GM12874 (cell line): Measurements from ENCODE around the gene RAB11FIP3.

Source experiments
- TF ChIP-seq, protein P1 (sequence below): IDR thresholded peaks from 2 replicates; pipeline ENCODE4 v1.5.1; 2011; ENCODE audit warnings: low read depth, mild to moderate bottlenecking, control low read depth, low read length, moderate library complexity; ENCODE audit not compliant: insufficient read depth

The RAB11FIP3 gene

DNA sequence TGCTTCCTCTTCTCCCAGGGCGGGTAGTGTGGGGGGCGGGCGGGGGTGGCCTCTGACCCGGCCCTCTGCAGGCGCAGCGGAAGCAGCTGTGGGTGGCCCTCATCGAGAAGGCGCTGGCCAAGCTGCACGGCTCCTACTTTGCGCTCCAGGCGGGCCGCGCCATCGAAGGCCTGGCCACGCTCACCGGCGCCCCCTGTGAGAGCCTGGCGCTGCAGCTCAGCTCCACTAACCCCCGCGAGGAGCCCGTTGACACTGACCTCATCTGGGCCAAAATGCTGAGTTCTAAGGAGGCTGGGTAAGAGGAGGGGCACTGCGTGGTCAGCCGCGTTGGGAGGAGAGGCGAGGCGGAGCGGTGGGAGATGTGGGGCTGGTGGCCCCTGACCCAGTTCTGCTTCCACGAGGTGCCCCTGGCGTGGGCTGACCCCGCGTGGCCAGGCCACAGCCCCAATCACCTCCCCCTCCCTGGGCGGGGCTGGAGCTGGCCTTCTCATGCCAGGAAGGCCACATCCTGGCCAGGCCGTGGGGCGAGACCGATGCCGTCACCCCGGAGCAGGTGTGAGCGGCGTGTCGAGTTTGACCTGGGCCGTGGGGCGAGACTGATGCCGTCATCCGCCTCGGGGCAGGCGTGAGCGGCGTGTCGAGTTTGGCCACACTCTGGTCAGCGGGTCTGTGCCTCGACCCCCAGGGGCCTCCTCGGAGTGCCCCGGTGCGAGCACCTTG lies 124.3 kb downstream of the RAB11FIP3 start:
- TF ChIP-seq, protein P1, sequence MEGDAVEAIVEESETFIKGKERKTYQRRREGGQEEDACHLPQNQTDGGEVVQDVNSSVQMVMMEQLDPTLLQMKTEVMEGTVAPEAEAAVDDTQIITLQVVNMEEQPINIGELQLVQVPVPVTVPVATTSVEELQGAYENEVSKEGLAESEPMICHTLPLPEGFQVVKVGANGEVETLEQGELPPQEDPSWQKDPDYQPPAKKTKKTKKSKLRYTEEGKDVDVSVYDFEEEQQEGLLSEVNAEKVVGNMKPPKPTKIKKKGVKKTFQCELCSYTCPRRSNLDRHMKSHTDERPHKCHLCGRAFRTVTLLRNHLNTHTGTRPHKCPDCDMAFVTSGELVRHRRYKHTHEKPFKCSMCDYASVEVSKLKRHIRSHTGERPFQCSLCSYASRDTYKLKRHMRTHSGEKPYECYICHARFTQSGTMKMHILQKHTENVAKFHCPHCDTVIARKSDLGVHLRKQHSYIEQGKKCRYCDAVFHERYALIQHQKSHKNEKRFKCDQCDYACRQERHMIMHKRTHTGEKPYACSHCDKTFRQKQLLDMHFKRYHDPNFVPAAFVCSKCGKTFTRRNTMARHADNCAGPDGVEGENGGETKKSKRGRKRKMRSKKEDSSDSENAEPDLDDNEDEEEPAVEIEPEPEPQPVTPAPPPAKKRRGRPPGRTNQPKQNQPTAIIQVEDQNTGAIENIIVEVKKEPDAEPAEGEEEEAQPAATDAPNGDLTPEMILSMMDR: 0 out of 2 replicates have a peak, but pooled peaks have one; percentile 6

DNA sequence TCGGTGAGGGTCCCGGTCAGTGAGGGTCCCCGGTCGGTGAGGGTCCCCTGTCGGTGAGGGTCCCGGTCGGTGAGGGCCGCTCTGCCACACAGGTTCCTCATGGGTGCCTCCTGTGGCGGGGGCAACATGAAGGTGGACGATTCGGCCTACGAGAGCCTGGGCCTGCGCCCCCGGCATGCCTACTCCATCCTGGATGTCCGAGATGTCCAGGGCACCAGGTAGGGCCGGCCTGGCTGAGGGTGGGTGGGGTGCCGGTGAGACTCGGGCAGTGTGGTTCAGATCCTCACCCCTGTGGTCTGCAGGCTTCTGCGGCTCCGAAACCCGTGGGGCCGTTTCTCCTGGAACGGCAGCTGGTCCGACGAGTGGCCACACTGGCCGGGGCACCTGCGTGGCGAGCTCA lies 125.8 kb downstream of the RAB11FIP3 start:
- TF ChIP-seq, protein P1: no peak

DNA sequence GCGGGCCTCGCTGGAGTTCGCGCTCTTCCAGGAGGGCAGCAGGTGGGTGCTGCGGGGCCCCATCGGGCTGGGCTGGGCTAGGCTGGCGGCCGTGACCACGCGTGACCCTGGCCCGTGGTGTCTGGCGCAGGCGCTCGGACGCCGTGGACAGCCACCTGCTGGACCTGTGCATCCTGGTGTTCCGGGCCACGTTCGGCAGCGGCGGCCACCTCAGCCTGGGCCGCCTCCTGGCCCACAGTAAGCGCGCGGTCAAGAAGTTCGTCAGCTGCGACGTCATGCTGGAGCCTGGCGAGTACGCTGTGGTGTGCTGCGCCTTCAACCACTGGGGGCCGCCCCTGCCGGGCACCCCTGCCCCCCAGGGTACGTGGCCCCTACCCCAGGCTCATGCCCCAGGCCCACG lies 126.7 kb downstream of the RAB11FIP3 start:
- TF ChIP-seq, protein P1: no peak

DNA sequence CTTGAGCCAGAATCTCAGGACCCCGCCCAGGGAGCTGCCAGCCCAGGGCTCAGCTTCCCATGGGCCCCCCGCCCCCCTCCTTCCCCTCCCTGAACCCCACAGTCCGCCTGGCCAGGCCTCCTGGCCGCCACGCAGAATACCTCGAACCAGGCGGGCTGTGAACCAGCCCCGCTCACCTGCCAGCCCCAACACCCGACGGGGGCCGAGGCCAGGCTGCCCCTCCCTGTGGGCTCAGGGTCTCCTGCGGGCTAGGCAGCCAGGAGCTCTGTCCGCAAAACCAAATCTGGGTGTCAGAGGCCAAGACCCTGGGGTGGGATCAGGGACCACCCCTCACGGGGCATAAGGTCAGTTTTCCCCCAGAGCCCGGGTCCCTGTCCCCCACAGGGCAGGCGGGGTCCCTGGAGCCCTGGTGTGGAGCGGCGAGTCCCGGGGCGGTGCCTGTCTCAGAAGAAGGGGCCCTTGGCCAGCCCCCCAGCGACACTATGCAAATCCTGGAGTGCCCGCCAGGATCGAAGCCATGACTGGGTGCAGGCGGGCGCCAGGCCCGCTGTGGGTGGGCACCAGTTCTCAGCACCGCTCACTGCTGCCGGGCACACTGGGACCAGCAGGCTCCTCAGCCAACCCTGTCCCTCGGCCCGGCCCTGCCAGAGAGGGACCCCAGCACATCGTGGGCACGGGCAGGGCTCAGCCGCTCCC lies 128.3 kb downstream of the RAB11FIP3 start:
- TF ChIP-seq, protein P1: no peak

DNA sequence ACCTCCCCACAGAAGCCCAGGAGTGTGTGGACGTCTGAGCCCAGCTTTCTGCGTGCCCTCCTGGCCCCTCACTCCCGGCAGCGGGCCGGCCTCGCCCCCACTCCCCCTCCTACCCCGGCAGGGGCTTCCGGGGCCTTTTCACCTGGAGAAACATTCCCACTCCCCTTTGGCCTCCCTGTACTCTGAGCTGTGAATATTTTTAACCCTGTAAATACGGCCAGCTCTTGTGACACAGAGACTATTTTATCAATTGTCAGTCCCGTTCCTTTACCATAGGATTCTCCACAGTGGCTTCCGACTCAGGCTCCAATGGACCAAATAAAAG lies 128.8 kb downstream of the RAB11FIP3 start:
- TF ChIP-seq, protein P1: no peak

DNA sequence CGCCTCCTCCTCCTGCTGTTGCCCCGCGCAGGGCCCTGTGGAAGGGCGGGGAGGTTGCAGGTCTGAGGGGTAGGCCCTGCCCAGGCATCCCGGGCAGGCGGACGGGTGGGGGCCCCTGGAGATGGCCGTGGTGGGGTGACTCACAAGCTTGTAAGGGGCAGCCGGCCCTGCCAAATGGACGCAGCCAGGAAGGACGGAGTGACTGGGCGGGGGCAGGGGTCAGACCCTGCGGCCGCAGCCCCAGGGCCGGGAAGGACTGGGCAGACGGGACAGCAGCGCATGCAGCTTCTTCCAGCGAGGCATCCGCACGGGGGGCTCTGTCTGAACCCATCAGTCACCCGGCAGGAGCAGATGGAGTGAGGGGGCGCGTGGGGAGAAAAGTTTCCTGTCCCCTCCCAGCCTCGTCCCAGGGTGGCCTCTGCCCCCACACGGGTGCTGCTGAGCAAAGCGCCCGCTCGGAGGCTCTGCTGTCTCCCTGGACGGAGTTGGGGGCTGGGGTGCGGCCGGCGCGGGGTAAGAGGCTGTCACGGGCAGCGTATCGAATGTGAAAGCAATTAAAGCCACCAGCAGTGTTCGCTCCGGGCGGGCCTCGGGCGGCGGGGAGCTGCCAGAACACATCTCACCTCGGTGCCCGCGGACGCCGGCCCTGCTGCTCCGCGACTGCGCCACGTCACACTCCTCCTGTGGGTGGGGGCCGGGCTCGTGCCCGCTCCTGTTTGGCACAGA lies 129.4 kb downstream of the RAB11FIP3 start:
- TF ChIP-seq, protein P1: no peak
